ENCODE data around the gene TCF21.

TCF21 gene

GRCh38 chr6:133887156-133887879, 1.6 kb upstream of the TCF21 start:
- in situ Hi-C loops (cut with HindIII; ENCODE audit: low pct_ligation_motif_present, low pct_unique_long_range_greater_than_20kb, low sequenced_read_pairs): no loop called here
- DNase-seq: no peak

- in situ Hi-C loops (cut with HindIII; ENCODE audit: low pct_ligation_motif_present, low pct_unique_long_range_greater_than_20kb, low sequenced_read_pairs): no loop called here
- no peak for DNase-seq
Observed at GRCh38 chr6:133887880-133888230, 1.1 kb upstream of the TCF21 start.

- DNase-seq: no peak
- in situ Hi-C loops (cut with HindIII; ENCODE audit: low pct_ligation_motif_present, low pct_unique_long_range_greater_than_20kb, low sequenced_read_pairs): no loop called here
Observed at GRCh38 chr6:133889557-133890403, 867 bp downstream of the TCF21 start.

- in situ Hi-C loops (cut with HindIII; ENCODE audit: low pct_ligation_motif_present, low pct_unique_long_range_greater_than_20kb, low sequenced_read_pairs): no loop called here
- no peak for DNase-seq
Observed at GRCh38 chr6:133890711-133891148, 1.8 kb downstream of the TCF21 start.

GRCh38 chr6:133891149-133891926, 2.4 kb downstream of the TCF21 start:
- in situ Hi-C loops (cut with HindIII; ENCODE audit: low pct_ligation_motif_present, low pct_unique_long_range_greater_than_20kb, low sequenced_read_pairs): no loop called here

GRCh38 chr6:133891927-133892812, 3.3 kb downstream of the TCF21 start:
- DNase-seq: no peak
- in situ Hi-C loops (cut with HindIII; ENCODE audit: low pct_ligation_motif_present, low pct_unique_long_range_greater_than_20kb, low sequenced_read_pairs): no loop called here

More at GRCh38 chr6:133891149-133891926, 2.4 kb downstream of the TCF21 start:
- DNase-seq: no peak

- in situ Hi-C loops (cut with HindIII; ENCODE audit: low pct_ligation_motif_present, low pct_unique_long_range_greater_than_20kb, low sequenced_read_pairs): no loop called here
- DNase-seq: no peak
Observed at GRCh38 chr6:133892813-133893691, 4.1 kb downstream of the TCF21 start.

- in situ Hi-C loops (cut with HindIII; ENCODE audit: low pct_ligation_motif_present, low pct_unique_long_range_greater_than_20kb, low sequenced_read_pairs): no loop called here
- DNase-seq: no peak
Observed at GRCh38 chr6:133893946-133894345, 5.0 kb downstream of the TCF21 start.

GRCh38 chr6:133894369-133894768, 5.5 kb downstream of the TCF21 start:
- no peak for DNase-seq
- in situ Hi-C loops (cut with HindIII; ENCODE audit: low pct_ligation_motif_present, low pct_unique_long_range_greater_than_20kb, low sequenced_read_pairs): no loop called here

GRCh38 chr6:133894795-133895358, 6.0 kb downstream of the TCF21 start:
- DNase-seq: no peak
- in situ Hi-C loops (cut with HindIII; ENCODE audit: low pct_ligation_motif_present, low pct_unique_long_range_greater_than_20kb, low sequenced_read_pairs): no loop called here

- no peak for DNase-seq
- in situ Hi-C loops (cut with HindIII; ENCODE audit: low pct_ligation_motif_present, low pct_unique_long_range_greater_than_20kb, low sequenced_read_pairs): no loop called here
Observed at GRCh38 chr6:133895573-133896343, 6.8 kb downstream of the TCF21 start.

- in situ Hi-C loops (cut with HindIII; ENCODE audit: low pct_ligation_motif_present, low pct_unique_long_range_greater_than_20kb, low sequenced_read_pairs): no loop called here
- DNase-seq: no peak
Observed at GRCh38 chr6:133896344-133896721, 7.4 kb downstream of the TCF21 start.

GRCh38 chr6:133898263-133898662, 9.3 kb downstream of the TCF21 start:
- no peak for DNase-seq
- in situ Hi-C loops (cut with HindIII; ENCODE audit: low pct_ligation_motif_present, low pct_unique_long_range_greater_than_20kb, low sequenced_read_pairs): no loop called here

GRCh38 chr6:133899556-133899955, 10.6 kb downstream of the TCF21 start:
- DNase-seq: no peak
- in situ Hi-C loops (cut with HindIII; ENCODE audit: low pct_ligation_motif_present, low pct_unique_long_range_greater_than_20kb, low sequenced_read_pairs): no loop called here

- in situ Hi-C loops (cut with HindIII; ENCODE audit: low pct_ligation_motif_present, low pct_unique_long_range_greater_than_20kb, low sequenced_read_pairs): no loop called here
- DNase-seq: no peak
Observed at GRCh38 chr6:133903855-133904254, 14.9 kb downstream of the TCF21 start.

- DNase-seq: no peak
- in situ Hi-C loops (cut with HindIII; ENCODE audit: low pct_ligation_motif_present, low pct_unique_long_range_greater_than_20kb, low sequenced_read_pairs): no loop called here
Observed at GRCh38 chr6:133906050-133906449, 17.1 kb downstream of the TCF21 start.
